Gastroesophageal sphincter (tissue), 4 donors: ENCODE data around the gene RNU4-1. TPM values are rescaled to one million over a fixed set of nuclear protein-coding genes. Genes with fewer than 3 reads are reported as not detected.

Experiments
- ATAC-seq: fragments of 150-250 bp; one replicate; pipeline ENCODE4 v1.9.1; 2016; ENCODE audit warnings: mild to moderate bottlenecking, moderate library complexity
- H3K27ac ChIP-seq, 4 donors: fragments of 200-600 bp; sonication (generic) in 3 of 4; 1 replicate in 3 of 4; 2 replicates in 1 of 4; pipeline ENCODE4 v1.5.1; 2016 to 2019
- H3K27me3 ChIP-seq: fragments of 200-600 bp; sonication (generic); one replicate; pipeline ENCODE4 v1.5.1; 2019
- H3K36me3 ChIP-seq, 2 donors: fragments of 200-600 bp; sonication (generic); one replicate each; pipeline ENCODE4 v1.5.1; 2019; ENCODE audit warnings: control low read depth in 1 of 2
- H3K4me1 ChIP-seq, 3 donors: fragments of 200-600 bp; sonication (generic); 1 replicate in 2 of 3; 2 replicates in 1 of 3; pipeline ENCODE4 v1.5.1; 2016 to 2019; ENCODE audit warnings: control low read depth in 2 of 3
- H3K4me3 ChIP-seq, 2 donors: fragments of 200-600 bp; sonication (generic); one replicate each; pipeline ENCODE4 v1.5.1; 2019; ENCODE audit warnings: mild to moderate bottlenecking in 1 of 2, moderate library complexity in 1 of 2
- H3K9me3 ChIP-seq, 3 donors: fragments of 200-600 bp; sonication (generic); one replicate each; pipeline ENCODE4 v1.5.1; 2017 to 2019; ENCODE audit warnings: control low read depth in 2 of 3
- EP300 ChIP-seq: sonication (generic); formaldehyde crosslinking; IDR thresholded peaks from one replicate; pipeline ENCODE4 v1.6.1; 2017; ENCODE audit warnings: antibody characterized with exemption, mild to moderate bottlenecking
- POLR2A ChIP-seq, 2 donors: fragments of 450-650 bp; IDR thresholded peaks; one replicate each; pipeline ENCODE4 v1.6.1; 2017; ENCODE audit warnings: antibody characterized with exemption in 2 of 2, mild to moderate bottlenecking in 2 of 2, moderate library complexity in 1 of 2
- POLR2AphosphoS5 ChIP-seq: sonication (generic); formaldehyde crosslinking; IDR thresholded peaks from one replicate; pipeline ENCODE4 v1.6.1; 2017; ENCODE audit warnings: antibody characterized with exemption
- WGBS, 2 donors: methylation state at CpG; one replicate each; pipeline ENCODE4 v1.1.5; 2018; ENCODE audit warnings: low coverage in 1 of 2; 5-methylcytosine and 5-hydroxymethylcytosine counted together
- total RNA-seq, 4 donors: library from RNA; depleted of rRNA; stranded (reverse); fragments of >200 nt; gene quantifications; one replicate each; pipeline ENCODE4 v1.1.0, GENCODE V29; 2016
- TF ChIP-seq, protein P1 (sequence below), 4 experiments: fragments of 200-600 bp in 2 of 4; fragments of 450-650 bp in 2 of 4; sonication (generic) in 1 of 4; IDR thresholded peaks; one replicate each; pipeline ENCODE4 v1.5.1; 2017 to 2019; ENCODE audit warnings: antibody characterized with exemption in 4 of 4, mild to moderate bottlenecking in 2 of 4, moderate library complexity in 2 of 4

RNU4-1 gene
- total RNA-seq, 4 donors from 2014 or later, result under 0.01 TPM; not detected in 3

DNA sequence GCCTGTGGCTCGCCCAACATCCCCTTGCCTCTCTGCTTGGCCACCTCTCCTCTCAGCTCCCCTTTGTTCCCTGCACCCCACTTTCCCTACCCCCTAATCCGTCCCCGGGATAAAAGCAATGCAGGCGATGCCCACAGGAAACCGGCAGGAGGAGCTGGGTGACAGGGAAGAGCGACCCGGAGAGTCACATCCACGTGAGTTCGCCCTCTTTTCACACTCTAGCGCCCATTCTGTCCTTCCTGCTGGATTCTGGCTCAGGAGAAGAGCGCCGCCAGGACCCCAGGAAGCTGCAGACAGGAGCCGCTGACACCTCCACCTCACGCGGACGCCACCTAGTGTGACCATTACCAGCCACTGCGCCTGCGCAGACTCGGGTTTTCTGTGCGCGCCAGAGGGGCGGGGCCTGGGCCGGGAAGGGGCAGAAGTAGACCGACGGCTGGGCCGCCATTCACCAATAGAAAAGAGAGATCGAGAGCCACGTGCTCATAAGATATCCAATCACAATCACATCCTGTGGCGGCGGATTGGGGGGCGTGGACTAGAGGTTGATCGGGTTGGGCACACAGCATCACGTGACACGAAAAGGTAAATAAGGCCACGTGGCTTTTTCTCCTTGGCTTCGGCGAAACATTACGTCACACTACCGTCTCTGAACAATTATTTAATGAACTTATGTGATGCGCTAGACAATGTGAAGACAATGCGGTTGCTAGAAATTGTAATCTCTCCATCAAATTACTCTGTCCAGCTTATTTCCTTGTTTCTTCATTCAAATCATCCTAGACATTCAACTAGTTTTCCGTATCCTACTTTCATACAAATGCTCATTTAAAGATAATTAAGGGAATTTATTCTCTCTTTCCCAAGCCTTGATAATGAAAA, 24.4 kb upstream of the RNU4-1 start:
- no peaks in the 10 kb centered on the region for H3K36me3 ChIP-seq
- H3K27me3 ChIP-seq, result no peaks in the 10 kb centered on the region
- 0 to 1% methylated on average over 14 to 31 of the region's 42 CpGs for WGBS, 2 donors
- ATAC-seq, result peak; percentile 100
- no peaks in the 10 kb centered on the region for H3K9me3 ChIP-seq
- H3K27ac ChIP-seq, result peak overlapping the region; percentile 25 to 88 (median 83)
- peaks cover 0 to 17% (median 0%) of the 10 kb centered on the region in 3 donors for H3K4me1 ChIP-seq
- peak overlapping the region; percentile 45 to 62 for H3K4me3 ChIP-seq
- peak; percentile 81 for TF ChIP-seq POLR2AphosphoS5
- TF ChIP-seq EP300, result no peak
- TF ChIP-seq, protein P1, sequence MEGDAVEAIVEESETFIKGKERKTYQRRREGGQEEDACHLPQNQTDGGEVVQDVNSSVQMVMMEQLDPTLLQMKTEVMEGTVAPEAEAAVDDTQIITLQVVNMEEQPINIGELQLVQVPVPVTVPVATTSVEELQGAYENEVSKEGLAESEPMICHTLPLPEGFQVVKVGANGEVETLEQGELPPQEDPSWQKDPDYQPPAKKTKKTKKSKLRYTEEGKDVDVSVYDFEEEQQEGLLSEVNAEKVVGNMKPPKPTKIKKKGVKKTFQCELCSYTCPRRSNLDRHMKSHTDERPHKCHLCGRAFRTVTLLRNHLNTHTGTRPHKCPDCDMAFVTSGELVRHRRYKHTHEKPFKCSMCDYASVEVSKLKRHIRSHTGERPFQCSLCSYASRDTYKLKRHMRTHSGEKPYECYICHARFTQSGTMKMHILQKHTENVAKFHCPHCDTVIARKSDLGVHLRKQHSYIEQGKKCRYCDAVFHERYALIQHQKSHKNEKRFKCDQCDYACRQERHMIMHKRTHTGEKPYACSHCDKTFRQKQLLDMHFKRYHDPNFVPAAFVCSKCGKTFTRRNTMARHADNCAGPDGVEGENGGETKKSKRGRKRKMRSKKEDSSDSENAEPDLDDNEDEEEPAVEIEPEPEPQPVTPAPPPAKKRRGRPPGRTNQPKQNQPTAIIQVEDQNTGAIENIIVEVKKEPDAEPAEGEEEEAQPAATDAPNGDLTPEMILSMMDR (IDR thresholded peaks at IDR 0.05), result peak in 3 of 4 experiments; percentile 71 to 85 (median 81)
- peak; percentile 58 to 67 for TF ChIP-seq POLR2A (IDR thresholded peaks at IDR 0.05)

DNA sequence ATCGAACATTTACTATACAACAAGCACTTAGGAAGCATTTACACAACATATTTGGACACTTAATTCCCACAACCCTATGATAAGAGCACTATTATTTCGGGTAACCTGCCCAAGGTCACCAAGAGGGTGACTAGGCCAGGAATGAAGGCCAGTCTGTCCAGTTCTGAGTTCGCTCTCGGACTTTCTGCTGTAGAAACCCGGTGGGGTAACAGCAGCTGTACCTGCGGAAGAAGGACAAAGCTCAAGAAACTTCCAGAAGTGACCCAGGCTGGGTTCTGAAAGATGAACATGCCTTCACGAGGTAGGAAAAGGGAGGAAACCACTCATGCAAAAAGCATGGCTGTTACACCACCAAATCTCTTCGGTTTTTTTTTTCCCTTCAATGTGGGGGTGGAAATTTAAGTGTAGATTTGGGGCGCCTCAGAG, 23.8 kb upstream of the RNU4-1 start:
- Histone ChIP-seq H3K27me3 (no peaks in the 10 kb centered on the region), H3K4me3 (peak overlapping the region; percentile 45 to 62), H3K36me3 (no peaks in the 10 kb centered on the region), H3K4me1 (peaks cover 0 to 17% (median 0%) of the 10 kb centered on the region in 3 donors), H3K9me3 (no peaks in the 10 kb centered on the region), H3K27ac (peak overlapping the region; percentile 25 to 88 (median 83))
- no peak for ATAC-seq
- WGBS, 2 donors, result 25 to 49% methylated on average over 4 to 9 of the region's 9 CpGs
- no peak for TF ChIP-seq POLR2AphosphoS5
- TF ChIP-seq POLR2A (IDR thresholded peaks at IDR 0.05), result no peak
- TF ChIP-seq, protein P1 (IDR thresholded peaks at IDR 0.05), result no peak
- no peak for TF ChIP-seq EP300

DNA sequence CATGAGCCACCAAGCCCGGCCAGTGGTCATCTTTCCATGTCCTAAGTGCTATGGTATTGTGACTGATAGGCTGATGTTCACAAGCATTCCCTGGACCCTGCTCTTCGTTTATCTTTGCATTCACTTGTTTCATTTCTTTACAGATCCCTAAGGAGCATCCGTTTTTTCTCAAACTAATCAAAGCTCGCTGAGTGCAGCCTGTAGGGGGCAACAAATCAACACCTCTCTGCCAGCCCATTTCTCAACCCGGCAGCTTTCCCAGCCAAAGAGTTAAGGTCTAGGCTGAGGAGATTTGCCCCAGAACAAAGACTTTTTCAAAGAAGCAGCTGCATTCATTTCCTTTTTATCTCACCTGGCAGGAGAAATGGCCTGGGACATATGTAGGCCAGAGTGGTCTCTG, 21.2 kb upstream of the RNU4-1 start:
- no peak overlapping the region for H3K4me3 ChIP-seq
- H3K9me3 ChIP-seq, result no peaks in the 10 kb centered on the region
- no peaks in the 10 kb centered on the region for H3K36me3 ChIP-seq
- peaks cover 0 to 17% (median 0%) of the 10 kb centered on the region in 3 donors for H3K4me1 ChIP-seq
- no peaks in the 10 kb centered on the region for H3K27me3 ChIP-seq
- no peak for ATAC-seq
- 67 to 100% methylated on average over 1 to 5 of the region's 5 CpGs for WGBS, 2 donors
- no peak for TF ChIP-seq EP300
- H3K27ac ChIP-seq, result no peak overlapping the region

DNA sequence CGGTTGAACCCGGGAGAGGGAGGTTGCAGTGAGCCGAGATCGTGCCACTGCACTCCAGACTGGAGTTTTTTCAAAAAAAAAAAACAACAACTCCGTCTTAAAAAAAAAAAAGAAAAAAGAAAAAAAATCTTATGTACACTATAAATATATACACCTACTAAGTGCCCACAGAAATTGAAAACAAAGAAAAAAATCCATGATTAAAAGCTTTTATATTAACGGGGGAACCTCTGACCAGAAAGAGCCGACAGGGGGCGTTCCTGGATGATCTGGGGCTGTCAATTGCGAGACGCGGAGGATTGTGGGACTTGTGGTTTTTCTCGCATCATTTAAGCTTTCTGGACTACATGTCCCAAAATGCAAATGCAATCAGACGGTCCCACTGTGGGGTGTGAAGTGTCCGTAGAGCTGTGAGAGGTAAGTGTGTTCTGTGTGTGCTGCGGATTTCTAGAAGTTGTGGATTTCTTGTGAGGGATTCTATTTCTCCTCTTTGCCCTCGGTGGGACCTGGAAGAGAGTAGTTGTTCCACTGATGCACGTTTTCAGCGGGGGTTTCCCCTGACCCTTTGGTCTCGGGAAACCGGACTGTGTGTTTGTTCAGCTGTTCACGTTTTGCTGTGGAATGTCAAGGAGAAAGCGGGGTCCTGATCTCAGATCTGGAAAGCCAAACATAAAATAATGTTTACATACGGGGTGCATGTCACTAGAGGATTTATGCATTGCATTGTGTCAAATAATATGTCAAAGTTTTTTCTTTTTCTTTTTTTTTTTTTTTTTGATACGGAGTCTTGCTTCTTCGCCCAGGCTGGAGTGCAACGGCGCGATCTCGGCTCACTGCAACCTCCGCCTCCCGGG, 9.2 kb upstream of the RNU4-1 start, which contains the start of gene SIRT4:
Gene SIRT4, plus strand, starts transcription at position 360 of the 854 bp plus-strand sequence. CDS start 1,241 bp downstream, outside the sequence.
- TF ChIP-seq, protein P1 (IDR thresholded peaks at IDR 0.05), result peak in 3 of 4 experiments; percentile 32 to 86 (median 59)
- no peak for TF ChIP-seq EP300
- no peak for TF ChIP-seq POLR2AphosphoS5
- no peak for TF ChIP-seq POLR2A (IDR thresholded peaks at IDR 0.05)
- WGBS, 2 donors, result 10 to 12% methylated on average over 19 to 23 of the region's 31 CpGs
- H3K4me3 ChIP-seq, result peak within 1 kb of the TSS; percentile 70 to 86
- peak; percentile 97 for ATAC-seq
- no peaks in the 10 kb centered on the region for H3K27me3 ChIP-seq
- peaks cover 0 to 2% of the 10 kb centered on the region in 2 donors for H3K36me3 ChIP-seq
- H3K4me1 ChIP-seq, result peaks cover 0 to 20% (median 4%) of the 10 kb centered on the region in 3 donors
- peak within 1 kb of the TSS; percentile 64 to 82 (median 81) for H3K27ac ChIP-seq
- no peaks in the 10 kb centered on the region for H3K9me3 ChIP-seq

DNA sequence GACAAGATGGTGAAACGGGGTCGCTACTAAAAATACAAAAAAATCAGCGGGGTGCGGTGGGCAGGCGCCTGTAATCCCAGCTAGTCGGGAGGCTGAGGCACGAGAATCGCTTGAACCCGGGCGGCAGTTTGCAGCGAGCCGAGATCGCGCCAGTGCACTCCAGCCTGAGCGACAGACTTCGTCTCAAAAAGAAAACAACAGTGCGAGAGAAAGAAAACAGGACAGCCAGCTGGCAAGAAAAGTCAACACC, 701 bp downstream of the RNU4-1 start:
- Histone ChIP-seq H3K9me3 (no peaks in the 10 kb centered on the region), H3K4me1 (peaks cover 0 to 25% (median 3%) of the 10 kb centered on the region in 3 donors), H3K27ac (peak overlapping the region; percentile 88 to 94 (median 94)), H3K27me3 (no peaks in the 10 kb centered on the region), H3K36me3 (no peaks in the 10 kb centered on the region), H3K4me3 (peak overlapping the region; percentile 43 to 60)
- TF ChIP-seq, protein P1 (IDR thresholded peaks at IDR 0.05), result no peak
- TF ChIP-seq EP300 (no peak), POLR2A (IDR thresholded peaks at IDR 0.05) (no peak), POLR2AphosphoS5 (no peak)
- ATAC-seq, result peak; percentile 0
- WGBS, 2 donors, result 0 to 2% methylated on average over 15 of the region's 17 CpGs
